Keratinocyte (primary cell): ENCODE data around the gene TNIK.

ENCODE experiments used
- EZH2 ChIP-seq: IDR thresholded peaks from one replicate; pipeline ENCODE4 v1.6.1; 2012; ENCODE audit warnings: inconsistent platforms, mild to moderate bottlenecking, low read length, moderate library complexity
- TF ChIP-seq, protein P1 (sequence below), 3 experiments: IDR thresholded peaks in 1 of 3; conservative IDR thresholded peaks in 1 of 3; optimal IDR thresholded peaks in 1 of 3; 2 replicates in 2 of 3; 3 replicates in 1 of 3; pipeline versions ENCODE3 to v1.5.1; 2011; ENCODE audit warnings: low read length in 3 of 3, mild to moderate bottlenecking in 3 of 3, moderate library complexity in 2 of 3, control low read depth in 1 of 3, inconsistent platforms in 1 of 3; ENCODE audit not compliant: insufficient read depth in 2 of 3; ENCODE audit errors: extremely low read depth in 1 of 3

DNA sequence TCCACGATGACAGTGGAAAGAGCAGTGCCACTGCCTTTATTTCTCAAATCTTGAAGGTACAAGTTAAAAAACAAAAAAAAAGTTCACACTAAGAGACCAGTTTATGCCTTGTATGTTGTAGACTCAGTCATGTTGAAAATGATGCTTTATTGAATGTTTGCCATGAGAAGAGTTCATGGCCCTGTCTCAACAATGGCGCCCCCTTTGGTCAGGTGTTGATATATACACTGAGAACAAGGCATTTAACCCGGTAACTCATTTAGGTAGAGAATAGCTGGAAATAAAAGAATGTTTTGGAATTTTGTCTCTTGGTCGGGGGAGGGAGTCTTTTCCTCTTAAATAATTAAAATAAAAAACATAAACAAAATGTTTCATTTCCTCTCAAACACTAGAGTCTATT, 288.1 kb downstream of the TNIK start:
- TF ChIP-seq, protein P1, sequence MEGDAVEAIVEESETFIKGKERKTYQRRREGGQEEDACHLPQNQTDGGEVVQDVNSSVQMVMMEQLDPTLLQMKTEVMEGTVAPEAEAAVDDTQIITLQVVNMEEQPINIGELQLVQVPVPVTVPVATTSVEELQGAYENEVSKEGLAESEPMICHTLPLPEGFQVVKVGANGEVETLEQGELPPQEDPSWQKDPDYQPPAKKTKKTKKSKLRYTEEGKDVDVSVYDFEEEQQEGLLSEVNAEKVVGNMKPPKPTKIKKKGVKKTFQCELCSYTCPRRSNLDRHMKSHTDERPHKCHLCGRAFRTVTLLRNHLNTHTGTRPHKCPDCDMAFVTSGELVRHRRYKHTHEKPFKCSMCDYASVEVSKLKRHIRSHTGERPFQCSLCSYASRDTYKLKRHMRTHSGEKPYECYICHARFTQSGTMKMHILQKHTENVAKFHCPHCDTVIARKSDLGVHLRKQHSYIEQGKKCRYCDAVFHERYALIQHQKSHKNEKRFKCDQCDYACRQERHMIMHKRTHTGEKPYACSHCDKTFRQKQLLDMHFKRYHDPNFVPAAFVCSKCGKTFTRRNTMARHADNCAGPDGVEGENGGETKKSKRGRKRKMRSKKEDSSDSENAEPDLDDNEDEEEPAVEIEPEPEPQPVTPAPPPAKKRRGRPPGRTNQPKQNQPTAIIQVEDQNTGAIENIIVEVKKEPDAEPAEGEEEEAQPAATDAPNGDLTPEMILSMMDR (optimal IDR thresholded peaks at IDR 0.05 in 1 of 3, IDR thresholded peaks at IDR 0.05 in 1 of 3, conservative IDR thresholded peaks at IDR 0.05 in 1 of 3; ENCODE audit: extremely low read depth in 1 of 3, insufficient read depth in 2 of 3, low read length in 3 of 3): peak; percentile 31 to 44 (median 39)
- no peak for TF ChIP-seq EZH2
